ENCODE results near the gene USP37. TPM values are rescaled to one million over a fixed set of nuclear protein-coding genes. Genes with fewer than 3 reads are reported as not detected.
A peak's percentile ranks its signal among the peaks of the same experiment; 100 is the strongest.

The USP37 gene
- total RNA-seq, 2 donors from 2014 or later, result 18.7 to 27.7 TPM

DNA sequence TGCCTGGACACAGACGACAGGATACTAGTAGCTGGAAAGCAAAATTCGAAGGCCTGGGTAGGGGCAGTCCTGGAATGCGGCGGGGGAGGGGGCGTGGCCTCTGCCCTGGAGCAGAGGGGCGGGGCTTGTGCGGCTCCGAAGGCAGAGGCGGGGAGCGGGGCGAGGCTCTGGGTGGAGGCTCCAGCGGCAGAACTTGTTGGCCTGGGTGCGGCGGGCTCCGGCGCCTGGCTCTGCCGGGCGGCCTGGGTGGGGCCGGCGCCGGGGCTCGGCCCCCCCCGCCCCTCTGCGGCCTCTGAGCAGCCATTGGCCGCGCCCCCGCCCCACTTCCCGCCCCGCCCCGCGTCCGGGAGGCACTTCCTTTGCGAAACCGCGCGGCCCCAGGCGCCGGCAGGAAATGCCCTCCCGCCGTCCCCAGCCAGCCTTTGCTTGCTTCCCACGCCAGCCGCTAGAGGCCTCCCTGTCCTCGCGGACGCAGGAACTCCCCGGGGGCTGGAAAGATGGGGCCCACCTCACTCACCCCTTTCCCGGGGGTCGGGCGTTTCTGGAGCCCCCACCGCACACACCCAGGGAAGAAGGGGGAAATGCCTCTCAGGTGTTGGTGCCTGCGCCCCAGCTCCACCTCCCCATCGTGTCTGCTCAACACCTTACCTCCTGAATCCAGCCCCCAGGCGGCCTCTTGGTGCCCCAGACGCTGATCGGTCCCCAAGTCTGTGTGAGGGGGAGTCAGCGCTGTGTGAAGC lies 161.8 kb downstream of the USP37 start:
- peak; percentile 75 for ATAC-seq
- peak; percentile 75 to 90 (median 88) for DNase-seq
- H3K36me3 Mint-ChIP-seq (ENCODE audit: low read depth), result no peaks in the 10 kb centered on the region

DNA sequence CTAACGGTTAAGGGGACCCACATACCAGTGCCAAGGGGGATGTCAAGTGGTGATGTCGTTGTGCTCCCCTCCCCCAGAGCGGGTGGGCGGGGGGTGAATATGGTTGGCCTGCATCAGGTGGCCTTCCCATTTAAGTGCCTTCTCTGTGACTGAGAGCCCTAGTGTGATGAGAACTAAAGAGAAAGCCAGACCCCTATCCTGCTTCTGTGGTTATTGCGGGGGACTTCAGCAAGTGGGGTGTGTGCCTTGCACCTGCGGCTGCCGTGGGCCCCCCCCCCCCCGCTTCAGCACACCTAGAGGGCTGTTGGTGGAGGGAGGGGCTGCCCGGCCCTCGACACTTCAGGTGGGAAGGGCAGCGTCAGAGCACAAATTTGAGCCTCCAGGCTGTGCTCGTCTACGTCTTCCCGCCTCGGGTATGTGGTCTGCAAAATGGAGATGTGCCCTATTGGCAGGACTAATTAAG lies 162.4 kb downstream of the USP37 start:
- no peaks in the 10 kb centered on the region for H3K9me3 ChIP-seq (ENCODE audit: control insufficient read depth, low read length, poor library complexity, severe bottlenecking)
- H3K27ac Mint-ChIP-seq, result peak overlapping the region; percentile 97
- no peaks in the 10 kb centered on the region for H3K27me3 Mint-ChIP-seq
- H3K4me3 Mint-ChIP-seq, result peak overlapping the region; percentile 83
- H3K36me3 Mint-ChIP-seq (ENCODE audit: low read depth), result no peaks in the 10 kb centered on the region
- H3K4me1 Mint-ChIP-seq, result peaks cover 50% of the 10 kb centered on the region
- DNase-seq, result peak in 1 of 3 donors; percentile 19
- ATAC-seq, result peak; percentile 32

More for the DNA sequence above, 161.8 kb downstream of the USP37 start:
- H3K4me1 Mint-ChIP-seq, result peaks cover 50% of the 10 kb centered on the region
- H3K4me3 Mint-ChIP-seq, result peak overlapping the region; percentile 92
- H3K27ac Mint-ChIP-seq, result peak overlapping the region; percentile 97
- no peaks in the 10 kb centered on the region for H3K27me3 Mint-ChIP-seq
- H3K9me3 ChIP-seq (ENCODE audit: control insufficient read depth, low read length, poor library complexity, severe bottlenecking), result no peaks in the 10 kb centered on the region

DNA sequence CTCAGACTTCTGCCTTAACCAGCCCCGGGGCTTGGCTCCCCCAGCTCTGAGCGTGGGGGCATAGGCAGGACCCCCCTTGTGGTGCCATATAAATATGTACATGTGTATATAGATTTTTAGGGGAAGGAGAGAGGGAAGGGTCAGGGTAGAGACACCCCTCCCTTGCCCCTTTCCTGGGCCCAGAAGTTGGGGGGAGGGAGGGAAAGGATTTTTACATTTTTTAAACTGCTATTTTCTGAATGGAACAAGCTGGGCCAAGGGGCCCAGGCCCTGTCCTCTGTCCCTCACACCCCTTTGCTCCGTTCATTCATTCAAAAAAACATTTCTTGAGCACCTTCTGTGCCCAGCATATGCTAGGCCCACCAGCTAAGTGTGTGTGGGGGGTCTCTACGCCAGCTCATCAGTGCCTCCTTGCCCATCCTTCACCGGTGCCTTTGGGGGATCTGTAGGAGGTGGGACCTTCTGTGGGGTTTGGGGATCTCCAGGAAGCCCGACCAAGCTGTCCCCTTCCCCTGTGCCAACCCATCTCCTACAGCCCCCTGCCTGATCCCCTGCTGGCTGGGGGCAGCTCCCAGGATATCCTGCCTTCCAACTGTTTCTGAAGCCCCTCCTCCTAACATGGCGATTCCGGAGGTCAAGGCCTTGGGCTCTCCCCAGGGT lies 162.9 kb downstream of the USP37 start:
- Mint-ChIP-seq H3K27ac (peak overlapping the region; percentile 97), H3K4me1 (peaks cover 50% of the 10 kb centered on the region), H3K36me3 (ENCODE audit: low read depth) (peaks cover under 1% of the 10 kb centered on the region), H3K4me3 (peak overlapping the region; percentile 83), H3K27me3 (no peaks in the 10 kb centered on the region)
- no peaks in the 10 kb centered on the region for H3K9me3 ChIP-seq (ENCODE audit: control insufficient read depth, low read length, poor library complexity, severe bottlenecking)
- ATAC-seq (no peak), DNase-seq (no peak)

DNA sequence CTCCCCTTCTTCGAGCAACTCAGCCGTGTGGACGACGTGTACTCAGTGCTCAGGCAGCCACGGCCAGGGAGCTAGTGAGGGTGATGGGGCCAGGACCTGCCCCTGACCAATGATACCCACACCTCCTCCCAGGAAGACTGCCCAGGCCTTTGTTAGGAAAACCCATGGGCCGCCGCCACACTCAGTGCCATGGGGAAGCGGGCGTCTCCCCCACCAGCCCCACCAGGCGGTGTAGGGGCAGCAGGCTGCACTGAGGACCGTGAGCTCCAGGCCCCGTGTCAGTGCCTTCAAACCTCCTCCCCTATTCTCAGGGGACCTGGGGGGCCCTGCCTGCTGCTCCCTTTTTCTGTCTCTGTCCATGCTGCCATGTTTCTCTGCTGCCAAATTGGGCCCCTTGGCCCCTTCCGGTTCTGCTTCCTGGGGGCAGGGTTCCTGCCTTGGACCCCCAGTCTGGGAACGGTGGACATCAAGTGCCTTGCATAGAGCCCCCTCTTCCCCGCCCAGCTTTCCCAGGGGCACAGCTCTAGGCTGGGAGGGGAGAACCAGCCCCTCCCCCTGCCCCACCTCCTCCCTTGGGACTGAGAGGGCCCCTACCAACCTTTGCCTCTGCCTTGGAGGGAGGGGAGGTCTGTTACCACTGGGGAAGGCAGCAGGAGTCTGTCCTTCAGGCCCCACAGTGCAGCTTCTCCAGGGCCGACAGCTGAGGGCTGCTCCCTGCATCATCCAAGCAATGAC lies 163.6 kb downstream of the USP37 start:
- H3K36me3 Mint-ChIP-seq (ENCODE audit: low read depth), result peaks cover 2% of the 10 kb centered on the region
- no peak for DNase-seq
- H3K4me1 Mint-ChIP-seq, result peaks cover 52% of the 10 kb centered on the region
- H3K9me3 ChIP-seq (ENCODE audit: control insufficient read depth, low read length, poor library complexity, severe bottlenecking), result no peaks in the 10 kb centered on the region
- no peaks in the 10 kb centered on the region for H3K27me3 Mint-ChIP-seq
- ATAC-seq, result no peak
- peak overlapping the region; percentile 21 for H3K4me3 Mint-ChIP-seq
- H3K27ac Mint-ChIP-seq, result peak overlapping the region; percentile 97

DNA sequence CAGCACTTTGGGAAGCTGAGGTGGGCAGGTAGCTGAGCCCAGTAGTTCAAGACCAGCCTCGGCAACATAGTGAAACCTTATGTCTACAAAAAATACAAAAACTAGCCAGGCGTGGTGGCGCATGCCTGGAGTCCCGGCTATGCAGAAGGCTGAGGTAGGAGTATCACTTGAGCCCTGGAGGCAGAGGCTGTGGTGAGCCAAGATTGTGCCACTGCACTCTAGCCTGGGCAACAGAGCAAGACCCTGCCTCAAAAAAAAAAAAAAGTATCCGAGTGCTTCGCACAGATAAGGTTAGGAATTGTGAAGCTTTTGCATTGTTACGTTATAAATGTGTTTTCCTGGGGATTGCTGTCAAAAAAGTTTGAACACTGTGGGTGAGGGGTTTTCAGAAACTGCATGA lies 164.3 kb downstream of the USP37 start:
- H3K9me3 ChIP-seq (ENCODE audit: control insufficient read depth, low read length, poor library complexity, severe bottlenecking), result no peaks in the 10 kb centered on the region
- no peaks in the 10 kb centered on the region for H3K27me3 Mint-ChIP-seq
- DNase-seq, result no peak
- H3K4me1 Mint-ChIP-seq, result peaks cover 53% of the 10 kb centered on the region
- H3K27ac Mint-ChIP-seq, result peak overlapping the region; percentile 80
- no peak for ATAC-seq
- H3K36me3 Mint-ChIP-seq (ENCODE audit: low read depth), result peaks cover 2% of the 10 kb centered on the region
- no peak overlapping the region for H3K4me3 Mint-ChIP-seq

DNA sequence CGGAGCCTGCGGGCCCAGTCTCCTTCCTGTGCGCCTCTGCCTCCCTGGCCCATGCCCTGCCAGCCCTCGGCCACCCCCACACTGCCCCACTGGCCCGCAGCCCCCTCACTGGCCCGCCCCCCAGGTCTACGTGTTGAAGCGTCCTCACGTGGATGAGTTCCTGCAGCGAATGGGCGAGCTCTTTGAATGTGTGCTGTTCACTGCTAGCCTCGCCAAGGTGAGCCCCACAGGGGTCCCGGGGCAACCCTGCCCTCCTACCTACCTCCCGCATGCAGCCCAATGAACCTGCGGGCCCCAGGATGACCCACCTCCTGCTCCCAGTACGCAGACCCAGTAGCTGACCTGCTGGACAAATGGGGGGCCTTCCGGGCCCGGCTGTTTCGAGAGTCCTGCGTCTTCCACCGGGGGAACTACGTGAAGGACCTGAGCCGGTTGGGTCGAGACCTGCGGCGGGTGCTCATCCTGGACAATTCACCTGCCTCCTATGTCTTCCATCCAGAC lies 165.2 kb downstream of the USP37 start:
- ATAC-seq (no peak), DNase-seq (no peak)
- Mint-ChIP-seq H3K36me3 (ENCODE audit: low read depth) (peaks cover 2% of the 10 kb centered on the region), H3K27ac (peak overlapping the region; percentile 80), H3K4me1 (peaks cover 55% of the 10 kb centered on the region), H3K4me3 (peak overlapping the region; percentile 33), H3K27me3 (no peaks in the 10 kb centered on the region)
- H3K9me3 ChIP-seq (ENCODE audit: control insufficient read depth, low read length, poor library complexity, severe bottlenecking), result no peaks in the 10 kb centered on the region

DNA sequence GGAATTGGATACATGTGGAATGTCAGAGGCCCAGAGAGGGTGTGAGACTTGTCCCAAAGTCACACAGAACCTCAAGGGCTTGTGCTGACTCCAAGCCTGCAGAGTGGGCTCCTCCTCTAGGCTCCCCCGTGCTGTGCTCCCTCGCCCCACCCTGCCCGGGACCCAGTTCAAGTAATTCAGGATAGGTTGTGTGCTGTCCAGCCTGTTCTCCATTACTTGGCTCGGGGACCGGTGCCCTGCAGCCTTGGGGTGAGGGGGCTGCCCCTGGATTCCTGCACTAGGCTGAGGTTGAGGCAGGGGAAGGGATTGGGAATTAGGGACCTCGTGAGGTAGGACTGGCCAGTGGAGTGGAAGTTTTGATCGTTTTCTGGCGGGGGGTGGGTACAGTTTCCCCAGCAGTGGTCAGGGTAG lies 165.7 kb downstream of the USP37 start:
- peak overlapping the region; percentile 2 for H3K4me3 Mint-ChIP-seq
- H3K36me3 Mint-ChIP-seq (ENCODE audit: low read depth), result peaks cover 2% of the 10 kb centered on the region
- peaks cover 55% of the 10 kb centered on the region for H3K4me1 Mint-ChIP-seq
- H3K27me3 Mint-ChIP-seq, result no peaks in the 10 kb centered on the region
- no peak overlapping the region for H3K27ac Mint-ChIP-seq
- ATAC-seq, result no peak
- H3K9me3 ChIP-seq (ENCODE audit: control insufficient read depth, low read length, poor library complexity, severe bottlenecking), result no peaks in the 10 kb centered on the region
- DNase-seq, result no peak

DNA sequence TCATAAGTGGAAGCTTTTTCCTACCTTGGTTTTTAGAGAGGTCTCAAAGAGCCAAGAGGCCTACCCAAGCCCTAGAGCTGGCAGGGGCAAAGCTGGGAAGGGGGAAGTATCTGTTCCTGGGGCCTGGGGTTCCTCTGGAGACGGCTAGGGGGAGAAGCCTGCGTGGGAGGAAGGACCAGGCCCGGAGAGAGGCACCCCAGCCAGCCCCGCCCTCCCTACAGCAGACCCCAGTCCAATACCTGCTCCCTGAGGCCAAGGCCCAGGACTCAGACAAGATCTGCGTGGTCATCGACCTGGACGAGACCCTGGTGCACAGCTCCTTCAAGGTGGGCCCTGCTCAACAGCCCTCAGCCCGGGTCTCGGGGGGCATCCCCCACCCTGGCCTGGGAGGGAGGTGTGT lies 166.3 kb downstream of the USP37 start:
- no peaks in the 10 kb centered on the region for H3K27me3 Mint-ChIP-seq
- peak overlapping the region; percentile 81 for H3K27ac Mint-ChIP-seq
- ATAC-seq, result no peak
- peaks cover 53% of the 10 kb centered on the region for H3K4me1 Mint-ChIP-seq
- no peak for DNase-seq
- H3K4me3 Mint-ChIP-seq, result peak overlapping the region; percentile 97
- H3K36me3 Mint-ChIP-seq (ENCODE audit: low read depth), result peaks cover 2% of the 10 kb centered on the region
- no peaks in the 10 kb centered on the region for H3K9me3 ChIP-seq (ENCODE audit: control insufficient read depth, low read length, poor library complexity, severe bottlenecking)

DNA sequence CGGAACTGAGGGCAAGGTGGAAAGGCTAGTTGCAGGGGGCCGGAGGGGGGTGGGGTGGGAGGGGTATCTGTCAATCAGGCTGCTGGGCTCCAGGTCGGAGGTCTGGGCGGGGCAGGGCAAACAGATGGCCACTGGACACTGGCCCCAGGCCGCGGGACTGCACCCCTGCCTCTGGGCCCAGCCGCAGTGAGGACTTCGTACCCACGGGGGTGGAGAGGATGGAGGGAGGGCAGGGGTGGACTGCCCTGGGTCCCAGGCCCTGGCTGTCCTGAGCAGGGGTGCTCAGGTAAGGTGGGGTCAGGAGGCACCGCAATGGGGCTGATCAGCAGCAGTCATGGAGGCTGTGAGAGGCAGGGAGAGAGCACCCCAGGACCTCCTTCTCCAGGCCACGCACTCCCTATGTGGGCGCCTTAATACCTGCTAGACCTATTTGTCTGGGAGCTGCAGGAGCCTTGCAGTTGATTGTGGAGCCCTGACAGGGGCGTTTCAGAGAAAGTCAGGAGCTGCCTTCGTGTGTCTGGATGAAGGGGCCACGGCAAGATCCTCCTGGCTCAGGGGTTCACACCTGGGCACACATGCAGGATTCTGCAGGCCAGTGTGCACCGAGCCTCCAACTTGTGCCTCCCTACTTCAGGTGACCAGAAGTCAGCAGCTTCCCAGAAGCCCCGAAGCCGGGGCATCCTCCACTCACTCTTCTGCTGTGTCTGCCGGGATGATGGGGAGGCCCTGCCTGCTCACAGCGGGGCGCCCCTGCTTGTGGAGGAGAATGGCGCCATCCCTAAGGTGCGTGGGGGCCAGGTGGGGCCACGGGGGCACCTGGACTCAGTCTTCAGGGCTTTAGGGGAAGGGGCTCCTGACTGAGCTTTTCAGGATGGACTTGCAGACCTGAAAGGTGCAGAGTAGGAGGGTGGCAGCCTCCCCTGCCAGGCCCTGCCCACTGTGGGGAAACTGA lies 166.9 kb downstream of the USP37 start:
- no peak for DNase-seq
- no peaks in the 10 kb centered on the region for H3K9me3 ChIP-seq (ENCODE audit: control insufficient read depth, low read length, poor library complexity, severe bottlenecking)
- Mint-ChIP-seq H3K36me3 (ENCODE audit: low read depth) (peaks cover 2% of the 10 kb centered on the region), H3K27me3 (no peaks in the 10 kb centered on the region), H3K4me3 (peak overlapping the region; percentile 97), H3K4me1 (peaks cover 56% of the 10 kb centered on the region), H3K27ac (peak overlapping the region; percentile 81)
- no peak for ATAC-seq

Other genes starting within 250 kb of the USP37 start
- gene CATIP, start 211.5 kb downstream of the USP37 start, total RNA-seq, result not detected
- 10 to 100 TPM in 1 of 2 donors, 1 to 10 TPM in 1; 2.7 to 23.9 TPM for gene SLC11A1, start 186.1 kb downstream of the USP37 start, total RNA-seq
- 100 to 1,000 TPM; 109 to 132 TPM for gene CTDSP1, start 168.5 kb downstream of the USP37 start, total RNA-seq
- 1 to 10 TPM in 1 of 2 donors, under 1 TPM in 1; 0.32 to 6.2 TPM for gene VIL1, start 149.2 kb downstream of the USP37 start, total RNA-seq
- 10 to 100 TPM; 72.8 to 74.4 TPM for gene CNOT9, start 488 bp upstream of the USP37 start, total RNA-seq
- under 1 TPM; 0.85 to 0.91 TPM for gene PLCD4, start 39.5 kb upstream of the USP37 start, total RNA-seq
- 10 to 100 TPM; 55.0 to 55.6 TPM for gene ZNF142, start 91.3 kb upstream of the USP37 start, total RNA-seq
- gene BCS1L, start 91.3 kb upstream of the USP37 start, total RNA-seq, result 10 to 100 TPM; 24.1 to 31.8 TPM
- gene RNF25, start 103.7 kb upstream of the USP37 start, total RNA-seq, result 10 to 100 TPM; 13.4 to 18.3 TPM
- 10 to 100 TPM; 14.2 to 21.0 TPM for gene STK36, start 103.7 kb upstream of the USP37 start, total RNA-seq
- gene TTLL4, start 142.5 kb upstream of the USP37 start, total RNA-seq, result 10 to 100 TPM; 21.1 to 21.2 TPM
- under 1 TPM; 0.39 to 0.52 TPM for gene CYP27A1, start 213.8 kb upstream of the USP37 start, total RNA-seq